Prostate gland (tissue), 2 donors: Measurements from ENCODE around the gene MNT. TPM values are rescaled to one million over a fixed set of nuclear protein-coding genes. Genes with fewer than 3 reads are reported as not detected.
A peak's percentile ranks its signal among the peaks of the same experiment; 100 is the strongest.

Source experiments
- DNase-seq: peaks from one replicate; pipeline ENCODE4 v3.0.0-alpha.2; 2019; ENCODE audit warnings: low spot score
- H3K27ac ChIP-seq, 2 donors: fragments of 200-600 bp; sonication (generic); 2 replicates each; pipeline ENCODE4 v1.5.1; 2017 to 2019
- H3K27me3 ChIP-seq: fragments of 200-600 bp; sonication (generic); replicated peaks from 2 replicates; pipeline ENCODE4 v1.5.1; 2019; ENCODE audit not compliant: insufficient read depth
- H3K36me3 ChIP-seq, 2 donors: fragments of 200-600 bp; sonication (generic); 1 replicate in 1 of 2; 2 replicates in 1 of 2; pipeline versions ENCODE4 v1.5.1 to v1.8.1; 2017 to 2019
- H3K4me1 ChIP-seq: fragments of 200-600 bp; sonication (generic); replicated peaks from 2 replicates; pipeline ENCODE4 v1.5.1; 2019
- H3K4me3 ChIP-seq, 2 donors: fragments of 200-600 bp; sonication (generic); 2 replicates each; pipeline ENCODE4 v1.5.1; 2017 to 2019
- H3K9me3 ChIP-seq: fragments of 200-600 bp; sonication (generic); 2 replicates; pipeline ENCODE4 v1.5.1; 2017
- POLR2A ChIP-seq: fragments of 450-650 bp; IDR thresholded peaks from one replicate; pipeline ENCODE4 v1.6.1; 2016; ENCODE audit warnings: antibody characterized with exemption, mild to moderate bottlenecking
- POLR2AphosphoS5 ChIP-seq: sonication (generic); formaldehyde crosslinking; IDR thresholded peaks from one replicate; pipeline ENCODE4 v1.6.1; 2017; ENCODE audit warnings: antibody characterized with exemption
- WGBS: methylation state at CpG from one replicate; pipeline ENCODE4 v1.1.5; 2018; 5-methylcytosine and 5-hydroxymethylcytosine counted together
- intact Hi-C: fragments of 100-400 bp; cut with DNase I; formaldehyde crosslinking; loops from one replicate; pipeline ENCODE4 v1.14.2; 2022
- total RNA-seq, 2 donors: library from RNA; depleted of rRNA; stranded (reverse); fragments of >200 nt; gene quantifications; one replicate each; pipeline ENCODE4 v1.1.0, GENCODE V29; 2016
- TF ChIP-seq, protein P1 (sequence below), 4 experiments: fragments of 200-600 bp in 2 of 4; fragments of 450-650 bp in 2 of 4; sonication (generic) in 2 of 4; IDR thresholded peaks; 1 replicate in 3 of 4; 2 replicates in 1 of 4; pipeline ENCODE4 v1.5.1; 2016 to 2019; ENCODE audit warnings: antibody characterized with exemption in 4 of 4, mild to moderate bottlenecking in 2 of 4, moderate library complexity in 2 of 4

MNT gene
- total RNA-seq, 2 donors from 2014 or later = 14.8 to 32.0 TPM

DNA sequence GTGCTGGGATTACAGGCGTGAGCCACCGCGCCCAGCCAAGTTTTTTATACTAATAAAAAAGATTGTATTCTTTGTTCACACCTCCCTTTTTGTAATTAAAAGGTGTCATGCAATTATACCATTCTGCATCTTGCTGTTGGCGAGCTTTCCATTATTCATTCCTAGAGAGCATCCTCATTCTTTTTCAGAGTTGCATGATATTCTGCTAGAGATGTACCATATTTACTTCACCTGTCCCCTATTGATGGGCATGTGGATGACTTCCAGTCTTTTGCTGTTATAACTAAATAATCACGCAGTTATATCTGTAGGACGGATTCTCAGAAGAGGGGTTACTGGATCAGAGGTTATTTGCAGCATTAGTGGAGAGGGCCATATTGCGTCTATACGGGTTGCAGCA is 46.5 kb downstream of the MNT start:
- no peak for DNase-seq
- Histone ChIP-seq H3K27ac (no peak overlapping the region), H3K9me3 (no peaks in the 10 kb centered on the region), H3K27me3 (no peaks in the 10 kb centered on the region), H3K4me1 (no peaks in the 10 kb centered on the region), H3K4me3 (no peak overlapping the region), H3K36me3 (no peaks in the 10 kb centered on the region)
- no peak for TF ChIP-seq POLR2AphosphoS5
- intact Hi-C loops = no loop called here
- WGBS = 84% methylated on average over 8 of the region's 8 CpGs

DNA sequence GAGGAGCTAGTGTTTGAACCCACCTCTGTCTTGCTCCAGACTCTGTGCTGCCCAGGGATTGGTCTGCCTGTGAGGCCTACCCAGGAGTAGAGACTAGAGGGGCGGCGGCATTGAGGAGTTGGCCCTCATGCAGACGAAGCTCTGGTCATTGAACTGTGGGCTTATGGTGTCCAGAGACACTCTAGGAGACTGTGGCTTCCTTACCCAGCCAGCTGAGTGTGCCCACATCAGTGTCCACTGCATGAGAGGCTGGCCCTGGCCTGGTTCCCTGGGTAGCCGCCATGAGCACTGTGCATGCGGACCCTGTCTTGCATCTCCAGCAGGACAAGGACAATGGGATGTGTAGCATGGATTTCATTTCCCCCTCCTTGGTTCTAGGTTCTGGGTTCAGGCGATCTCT is 49.6 kb downstream of the MNT start:
- TF ChIP-seq POLR2A (no peak), POLR2AphosphoS5 (no peak)
- TF ChIP-seq, protein P1, sequence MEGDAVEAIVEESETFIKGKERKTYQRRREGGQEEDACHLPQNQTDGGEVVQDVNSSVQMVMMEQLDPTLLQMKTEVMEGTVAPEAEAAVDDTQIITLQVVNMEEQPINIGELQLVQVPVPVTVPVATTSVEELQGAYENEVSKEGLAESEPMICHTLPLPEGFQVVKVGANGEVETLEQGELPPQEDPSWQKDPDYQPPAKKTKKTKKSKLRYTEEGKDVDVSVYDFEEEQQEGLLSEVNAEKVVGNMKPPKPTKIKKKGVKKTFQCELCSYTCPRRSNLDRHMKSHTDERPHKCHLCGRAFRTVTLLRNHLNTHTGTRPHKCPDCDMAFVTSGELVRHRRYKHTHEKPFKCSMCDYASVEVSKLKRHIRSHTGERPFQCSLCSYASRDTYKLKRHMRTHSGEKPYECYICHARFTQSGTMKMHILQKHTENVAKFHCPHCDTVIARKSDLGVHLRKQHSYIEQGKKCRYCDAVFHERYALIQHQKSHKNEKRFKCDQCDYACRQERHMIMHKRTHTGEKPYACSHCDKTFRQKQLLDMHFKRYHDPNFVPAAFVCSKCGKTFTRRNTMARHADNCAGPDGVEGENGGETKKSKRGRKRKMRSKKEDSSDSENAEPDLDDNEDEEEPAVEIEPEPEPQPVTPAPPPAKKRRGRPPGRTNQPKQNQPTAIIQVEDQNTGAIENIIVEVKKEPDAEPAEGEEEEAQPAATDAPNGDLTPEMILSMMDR (IDR thresholded peaks at IDR 0.05) = no peak
- H3K27ac ChIP-seq = no peak overlapping the region
- intact Hi-C loops = no loop called here
- H3K27me3 ChIP-seq = no peaks in the 10 kb centered on the region
- no peak overlapping the region for H3K4me3 ChIP-seq
- no peaks in the 10 kb centered on the region for H3K9me3 ChIP-seq
- H3K4me1 ChIP-seq = peaks cover 7% of the 10 kb centered on the region
- no peaks in the 10 kb centered on the region for H3K36me3 ChIP-seq
- no peak for DNase-seq
- 94% methylated on average over 6 of the region's 6 CpGs for WGBS

DNA sequence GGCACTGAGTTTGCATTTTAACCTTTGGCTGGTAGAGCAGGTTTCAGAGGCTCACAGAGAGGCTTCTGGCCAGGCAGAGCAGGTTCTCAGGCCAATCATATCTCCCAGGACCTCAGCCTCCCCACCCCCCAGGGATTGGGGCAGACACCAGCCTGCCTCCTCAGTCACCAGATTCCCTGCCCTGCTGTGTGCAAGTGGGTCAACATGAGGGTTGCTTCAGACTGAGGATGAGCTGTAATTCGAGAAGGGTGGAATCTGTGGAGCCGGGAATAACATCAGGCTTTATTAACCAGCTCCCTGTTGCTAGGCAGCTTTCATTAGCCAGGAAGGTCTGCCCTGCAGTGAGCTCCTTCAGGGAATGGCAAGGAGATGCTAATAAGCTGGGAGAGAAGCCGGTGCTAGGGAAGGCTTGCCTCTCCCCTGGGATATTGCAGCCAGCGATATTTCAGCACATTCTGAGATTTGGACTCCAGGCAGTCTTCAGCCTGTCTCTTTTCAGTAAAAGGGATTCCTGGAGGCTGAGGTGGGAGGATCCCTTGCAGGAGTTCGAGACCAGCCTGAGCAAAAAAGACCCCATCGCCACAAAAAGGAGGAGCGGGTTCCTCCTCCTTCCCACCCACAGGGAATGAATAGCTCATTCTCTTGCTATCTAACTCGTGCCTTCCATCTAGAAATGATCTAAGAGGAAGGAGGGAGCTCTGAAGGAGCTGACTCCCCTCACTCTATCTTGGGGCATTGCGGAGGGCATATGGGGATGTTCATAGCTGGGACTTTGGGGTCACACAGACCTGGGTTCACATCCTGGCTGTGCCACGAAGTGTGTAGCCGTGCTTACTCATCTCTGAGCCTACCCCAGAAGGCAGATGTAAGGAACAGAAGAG is 52.8 kb downstream of the MNT start:
- Histone ChIP-seq H3K36me3 (no peaks in the 10 kb centered on the region), H3K4me3 (no peak overlapping the region), H3K4me1 (peaks cover 16% of the 10 kb centered on the region), H3K27ac (peak overlapping the region; percentile 87 to 91), H3K9me3 (no peaks in the 10 kb centered on the region), H3K27me3 (no peaks in the 10 kb centered on the region)
- TF ChIP-seq, protein P1 (IDR thresholded peaks at IDR 0.05) = no peak
- peak; percentile 25 for TF ChIP-seq POLR2A
- TF ChIP-seq POLR2AphosphoS5 = peak; percentile 89
- 42% methylated on average over 11 of the region's 11 CpGs for WGBS
- DNase-seq = peak; percentile 86
- intact Hi-C loops = no loop called here

DNA sequence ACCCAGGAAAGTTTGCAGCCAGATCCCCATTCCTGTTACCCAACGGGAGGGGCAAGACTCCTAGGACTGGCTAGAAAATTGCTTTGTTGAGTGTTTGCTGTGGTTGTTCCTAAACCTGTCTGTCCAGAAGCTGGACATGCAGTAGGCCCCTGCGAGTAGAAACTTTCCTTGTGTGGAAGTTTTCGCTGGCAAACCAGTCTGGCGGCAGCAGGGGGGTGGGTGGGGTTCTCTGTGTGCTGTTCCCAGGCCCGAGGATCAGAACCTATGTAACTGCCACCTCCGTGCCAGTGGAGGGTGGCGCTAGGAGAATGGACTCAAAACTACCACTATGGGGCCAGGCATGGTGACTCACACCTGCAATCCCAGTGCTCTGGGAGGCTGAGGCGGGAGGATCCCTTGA is 54.4 kb downstream of the MNT start:
- no peaks in the 10 kb centered on the region for H3K27me3 ChIP-seq
- peak overlapping the region; percentile 87 to 91 for H3K27ac ChIP-seq
- H3K9me3 ChIP-seq = no peaks in the 10 kb centered on the region
- H3K4me3 ChIP-seq = no peak overlapping the region
- peak; percentile 80 for TF ChIP-seq POLR2AphosphoS5
- TF ChIP-seq, protein P1 (IDR thresholded peaks at IDR 0.05) = peak in 1 of 4 experiments; percentile 33
- peak; percentile 30 for TF ChIP-seq POLR2A
- intact Hi-C loops = no loop called here
- H3K4me1 ChIP-seq = peaks cover 16% of the 10 kb centered on the region
- peak; percentile 82 for DNase-seq
- WGBS = 48% methylated on average over 8 of the region's 8 CpGs
- H3K36me3 ChIP-seq = no peaks in the 10 kb centered on the region

DNA sequence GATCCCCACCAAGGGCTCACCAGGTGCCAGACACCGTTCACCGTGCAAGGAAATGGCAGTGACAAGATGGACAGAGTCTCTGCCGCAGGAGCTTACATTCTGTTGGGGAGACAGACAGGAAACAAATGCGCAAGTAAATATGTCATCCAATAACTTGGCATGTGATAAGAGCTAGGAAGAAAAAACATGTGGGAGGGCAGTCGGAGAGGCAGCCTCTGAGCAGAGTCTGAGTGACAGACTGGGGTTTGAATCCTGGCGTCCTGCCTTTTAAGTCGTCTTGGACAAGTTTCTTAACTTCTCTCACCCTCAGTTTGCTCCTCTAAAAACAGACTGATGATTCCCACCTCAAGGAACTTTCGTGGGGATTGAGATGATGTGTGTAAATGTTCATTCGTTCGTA is 56.3 kb downstream of the MNT start:
- no peak for DNase-seq
- intact Hi-C loops = no loop called here
- no peaks in the 10 kb centered on the region for H3K27me3 ChIP-seq
- H3K9me3 ChIP-seq = no peaks in the 10 kb centered on the region
- H3K27ac ChIP-seq = peak overlapping the region; percentile 87 to 91
- WGBS = 88% methylated on average over 10 of the region's 10 CpGs
- no peaks in the 10 kb centered on the region for H3K36me3 ChIP-seq
- TF ChIP-seq POLR2AphosphoS5 (no peak), POLR2A (no peak)
- TF ChIP-seq, protein P1 (IDR thresholded peaks at IDR 0.05) = no peak
- no peak overlapping the region for H3K4me3 ChIP-seq
- peaks cover 16% of the 10 kb centered on the region for H3K4me1 ChIP-seq
